HG03097 (cell line): ENCODE measurements around the gene MFNG.
"Not testable (repeated sequence)": the region's sequence is repeated elsewhere in the genome, so short reads cannot be mapped to it uniquely, and the experiment has no call there.

ENCODE experiments used
- ATAC-seq: cut with Tn5 transposase; IDR thresholded peaks from one replicate; pipeline ENCODE4 v1.9.1; 2021; ENCODE audit not compliant: unreplicated experiment, low FRiP score

MFNG gene, protein sequence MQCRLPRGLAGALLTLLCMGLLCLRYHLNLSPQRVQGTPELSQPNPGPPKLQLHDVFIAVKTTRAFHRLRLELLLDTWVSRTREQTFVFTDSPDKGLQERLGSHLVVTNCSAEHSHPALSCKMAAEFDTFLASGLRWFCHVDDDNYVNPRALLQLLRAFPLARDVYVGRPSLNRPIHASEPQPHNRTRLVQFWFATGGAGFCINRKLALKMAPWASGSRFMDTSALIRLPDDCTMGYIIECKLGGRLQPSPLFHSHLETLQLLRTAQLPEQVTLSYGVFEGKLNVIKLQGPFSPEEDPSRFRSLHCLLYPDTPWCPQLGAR

DNA sequence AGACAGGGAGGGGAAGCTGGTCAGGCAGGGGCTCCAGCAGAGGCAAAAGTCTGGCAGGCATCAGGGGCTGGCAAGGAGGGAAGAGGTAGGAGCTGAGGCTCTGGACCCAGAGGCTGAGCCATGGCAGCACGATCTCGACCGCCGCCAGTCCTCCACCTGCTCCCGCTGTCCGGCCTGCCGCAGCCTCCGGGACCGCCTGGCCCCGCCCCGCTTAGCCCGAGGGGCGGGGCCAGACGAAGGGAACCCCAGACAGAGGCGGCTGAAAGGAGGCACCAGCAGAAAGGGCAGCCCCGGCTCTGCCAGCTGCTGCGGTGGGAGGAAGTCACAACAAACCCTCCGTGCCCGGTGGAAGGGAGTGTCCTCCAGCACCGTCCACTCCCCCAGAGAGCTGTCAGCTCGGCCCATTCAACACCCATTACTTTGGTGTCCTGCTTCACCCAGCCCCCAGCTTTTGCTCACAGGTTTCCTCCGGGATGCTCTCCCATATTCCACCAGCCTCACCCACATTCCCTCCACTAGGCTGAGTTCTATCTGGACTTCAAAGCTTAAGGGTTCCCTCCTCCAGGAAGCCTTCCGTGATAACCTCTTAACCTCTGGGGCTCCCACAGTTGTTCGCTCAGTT, at the start of gene MFNG:
TSS of gene MFNG (minus strand) at position 161 of the 622 bp plus-strand sequence. CDS start 207 bp downstream, outside the sequence.
- ATAC-seq, result peak; percentile 37

DNA sequence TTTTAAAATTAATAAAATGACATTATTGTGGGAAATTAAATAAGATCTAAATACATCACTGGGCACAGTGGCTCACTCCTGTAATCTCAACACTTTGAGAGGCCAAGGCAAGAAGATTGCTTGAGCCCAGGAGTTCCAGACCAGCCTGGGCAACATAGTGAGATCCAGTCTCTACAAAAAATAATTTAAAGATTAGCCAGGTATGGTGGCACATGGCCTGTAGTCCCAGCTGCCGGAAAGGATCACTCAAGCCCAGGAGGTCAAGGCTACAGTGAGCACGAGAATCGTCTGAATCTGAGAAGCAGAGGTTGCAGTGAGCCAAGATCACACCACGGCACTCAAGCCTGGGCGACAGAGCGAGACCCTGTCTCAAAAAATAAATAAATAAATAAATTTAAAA, 49.0 kb upstream of the MFNG start:
- no peak for ATAC-seq

DNA sequence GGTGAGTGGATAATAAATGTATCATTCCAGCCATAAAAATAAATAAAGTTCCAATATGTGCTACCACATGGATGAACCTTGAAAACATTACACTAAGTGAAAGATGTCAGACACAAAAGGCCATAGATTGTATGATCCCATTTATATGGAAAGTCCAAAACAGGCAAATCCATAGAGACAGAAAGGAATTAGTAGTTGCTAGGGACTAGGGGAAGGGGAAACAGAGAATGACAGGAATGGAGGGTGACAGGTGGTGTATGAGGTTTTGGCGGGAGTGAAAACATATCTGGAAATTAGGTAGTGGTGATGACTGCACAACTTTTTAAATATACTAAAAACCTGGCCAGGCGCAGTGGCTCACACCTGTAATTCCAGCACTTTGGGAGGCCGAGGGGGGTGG, 48.3 kb upstream of the MFNG start:
- no peak for ATAC-seq

DNA sequence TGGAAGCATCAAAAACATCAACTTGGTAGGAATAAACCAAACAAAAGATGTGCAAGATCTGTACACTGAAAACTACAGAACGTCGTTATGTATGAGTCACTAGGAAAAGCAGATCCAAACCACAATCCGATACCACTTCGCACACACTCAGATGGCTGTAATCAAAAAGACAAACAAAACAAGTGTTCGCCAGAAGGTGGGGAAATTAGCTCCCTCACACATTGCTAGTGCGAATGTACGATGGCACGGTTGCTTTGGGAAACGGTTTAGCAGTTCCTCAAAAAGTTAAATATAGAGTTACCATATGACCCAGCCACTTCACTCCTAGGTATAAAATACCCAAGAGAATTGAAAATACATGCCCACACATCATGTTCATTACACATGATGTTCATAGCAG, 47.8 kb upstream of the MFNG start:
- ATAC-seq, result no peak

DNA sequence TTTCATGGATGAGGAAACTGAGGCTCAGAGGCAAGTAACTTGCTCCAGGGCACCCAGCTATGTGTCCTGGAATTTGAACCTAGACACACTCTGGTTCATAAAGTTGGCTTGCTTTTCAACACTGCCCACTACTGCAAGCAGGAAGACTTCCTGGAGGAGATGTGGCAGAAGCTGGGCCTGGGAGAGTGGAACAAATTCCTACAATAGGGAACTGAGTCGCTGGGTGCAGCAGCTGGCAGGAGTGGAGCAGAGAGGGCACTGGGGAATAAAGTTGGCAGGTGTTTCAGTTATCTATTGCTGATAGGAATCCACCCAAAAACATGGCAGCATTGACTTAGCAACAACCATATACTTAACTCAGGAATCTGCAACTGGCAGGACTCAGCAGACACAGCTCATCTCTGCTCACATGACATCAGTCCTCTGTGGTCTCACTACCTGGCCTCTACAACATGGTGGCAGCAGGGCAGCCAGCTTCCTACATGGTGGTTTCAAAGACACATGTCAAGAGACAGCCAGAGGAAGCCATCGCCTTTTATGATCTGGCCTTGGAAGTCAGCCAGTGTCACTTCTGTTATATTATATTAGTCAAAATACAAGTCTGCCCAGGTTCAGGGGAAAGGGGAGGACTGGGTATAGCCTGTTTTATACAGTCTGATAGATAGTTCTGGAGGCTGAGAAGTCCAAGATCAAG, 43.6 kb upstream of the MFNG start:
- no peak for ATAC-seq

DNA sequence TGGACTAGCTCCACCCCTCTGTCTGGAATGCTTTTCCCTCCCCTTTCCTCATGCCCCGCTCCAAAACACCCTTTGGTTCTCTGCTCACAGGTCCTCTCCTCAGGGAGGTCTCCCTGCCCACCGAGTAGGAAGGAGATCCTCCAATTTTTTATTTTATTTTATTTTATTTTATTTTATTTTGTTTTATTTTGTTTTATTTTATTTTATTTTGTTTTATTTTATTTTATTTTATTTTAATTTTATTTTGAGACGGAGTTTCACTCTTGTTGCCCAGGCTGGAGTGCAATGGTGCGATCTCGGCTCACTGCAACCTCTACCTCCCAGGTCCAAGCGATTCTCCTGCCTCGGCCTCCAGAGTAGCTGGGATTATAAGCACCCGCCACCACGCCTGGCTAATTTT, 41.8 kb upstream of the MFNG start:
- ATAC-seq, result not testable (repeated sequence)

DNA sequence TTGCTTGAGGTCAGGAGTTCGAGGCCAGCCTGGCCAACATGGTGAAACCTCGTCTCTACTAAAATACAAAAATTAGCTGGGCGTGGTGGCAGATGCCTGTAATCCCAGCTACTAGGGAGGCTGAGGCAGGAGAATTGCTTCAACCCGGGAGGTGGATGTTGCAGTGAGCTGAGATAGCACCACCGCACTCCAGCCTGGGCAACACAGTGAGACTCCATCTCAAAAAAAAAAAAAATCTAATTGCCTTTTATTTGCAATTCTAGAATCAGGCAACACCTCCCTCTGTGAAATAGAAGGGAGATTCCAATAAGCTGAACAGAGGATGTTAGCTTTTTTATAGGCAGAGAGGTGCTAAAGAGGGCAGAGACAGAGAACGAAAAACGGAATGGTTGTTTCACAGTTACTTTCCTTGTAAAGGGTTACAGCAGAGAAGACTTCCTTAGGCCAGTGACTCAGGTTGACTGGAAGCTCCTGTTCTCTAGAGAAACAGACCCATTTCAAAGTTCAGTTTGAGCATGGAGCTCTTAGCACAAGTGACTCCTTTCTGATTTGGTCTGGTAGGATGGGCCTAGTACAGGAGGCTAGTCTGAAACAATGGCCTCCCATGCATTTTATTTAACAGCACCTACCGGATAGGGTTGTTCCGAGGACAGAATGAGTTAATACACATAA, 41.0 kb upstream of the MFNG start:
- not testable (repeated sequence) for ATAC-seq

DNA sequence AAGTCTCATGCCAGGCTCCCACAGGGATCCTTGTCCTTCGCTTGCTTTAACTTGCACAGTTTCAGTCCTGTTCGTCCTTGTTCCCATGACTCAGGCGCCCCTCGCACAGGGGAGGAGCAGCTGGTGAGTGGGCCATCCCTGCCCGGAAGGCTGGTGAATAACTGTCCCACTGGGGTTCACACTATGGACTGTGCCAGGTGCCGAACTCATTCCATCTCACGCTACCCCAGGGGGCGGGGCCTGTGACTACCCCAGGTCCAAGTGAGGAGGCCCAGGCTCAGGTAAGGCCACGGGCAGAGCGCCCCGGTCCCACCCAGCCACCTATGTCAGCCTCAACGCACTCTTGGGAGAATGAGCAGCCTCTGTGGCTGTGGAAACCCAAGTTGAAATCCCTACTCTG, 40.2 kb upstream of the MFNG start:
- ATAC-seq, result no peak

DNA sequence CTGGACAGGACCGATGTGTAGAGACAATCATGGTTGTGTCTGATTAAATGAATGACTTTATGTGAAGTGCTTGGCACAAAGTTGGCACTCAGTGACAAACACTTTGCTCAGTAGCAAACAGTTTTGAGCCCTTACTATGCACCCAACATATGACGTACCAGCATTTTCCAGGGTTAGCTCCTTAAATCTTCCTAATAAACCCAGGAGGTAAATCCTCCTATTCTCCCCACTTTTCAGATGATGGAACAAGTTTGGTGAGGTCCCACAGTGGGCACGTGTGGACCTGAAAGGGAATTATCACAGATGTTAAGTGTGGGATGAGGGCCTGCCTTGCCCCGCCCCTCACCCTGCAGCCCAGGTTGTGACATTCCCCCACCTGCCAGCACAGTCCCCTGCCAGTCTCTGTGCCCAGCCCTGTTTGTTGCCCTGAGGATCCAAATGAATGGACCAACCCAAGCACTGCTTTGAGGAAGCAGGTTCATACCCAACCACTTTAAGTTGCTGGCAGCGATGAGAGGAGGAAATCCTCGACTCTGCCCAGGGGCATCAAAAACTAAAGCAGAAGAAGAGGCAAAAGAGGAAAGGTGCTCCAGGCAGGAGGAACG, 39.7 kb upstream of the MFNG start:
- ATAC-seq, result no peak

DNA sequence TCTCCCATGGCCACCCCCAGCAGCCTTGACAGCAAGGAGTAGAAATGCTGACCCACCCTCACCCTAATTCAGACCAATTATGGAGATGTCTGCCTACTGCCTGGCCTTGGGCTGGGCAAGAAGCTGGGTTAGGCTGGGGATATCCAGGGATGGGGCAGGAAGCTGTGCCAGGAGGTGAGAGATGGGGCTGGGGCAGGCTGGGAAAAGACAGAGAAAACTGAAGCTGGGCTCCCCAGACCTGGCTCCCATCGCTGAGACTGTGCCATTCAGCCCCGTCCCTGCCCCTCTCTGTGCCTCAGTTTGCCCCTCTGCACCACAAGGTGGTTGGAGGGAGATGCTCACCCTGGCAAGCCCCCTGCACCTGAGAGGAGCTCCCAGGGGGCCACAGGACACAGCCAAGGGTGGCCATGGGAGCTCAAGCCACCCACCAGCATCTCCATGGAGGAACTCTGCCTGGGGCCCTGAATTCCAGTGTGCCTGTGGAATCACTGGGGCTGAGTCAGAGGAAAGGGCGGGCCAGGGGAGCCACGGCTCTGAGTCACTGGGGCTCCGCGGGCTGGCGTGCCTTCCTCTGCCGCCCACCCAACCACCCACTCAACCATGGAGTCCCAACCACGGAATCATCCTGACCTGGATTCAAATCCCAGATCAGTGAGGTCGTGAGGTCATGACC, 39.0 kb upstream of the MFNG start:
- no peak for ATAC-seq

DNA sequence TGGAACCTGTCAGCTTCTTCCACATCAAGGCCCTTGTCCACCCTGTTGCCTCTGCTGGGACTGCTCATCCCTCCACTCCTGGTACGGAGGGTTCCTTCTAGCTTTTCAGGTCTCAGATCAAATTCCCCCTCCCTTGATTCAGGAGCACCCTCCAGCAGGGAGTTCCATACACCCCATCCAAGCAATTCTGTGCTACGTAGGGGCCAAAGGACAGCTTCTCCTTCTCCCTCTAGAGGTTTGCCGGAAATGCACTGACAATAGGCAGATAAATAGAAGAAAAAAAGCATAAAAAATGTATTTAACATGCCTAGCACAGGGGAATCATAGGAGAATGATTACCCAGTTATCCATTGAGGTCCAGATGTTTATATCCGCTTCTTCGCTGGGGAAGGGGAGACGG, 36.3 kb upstream of the MFNG start:
- no peak for ATAC-seq

DNA sequence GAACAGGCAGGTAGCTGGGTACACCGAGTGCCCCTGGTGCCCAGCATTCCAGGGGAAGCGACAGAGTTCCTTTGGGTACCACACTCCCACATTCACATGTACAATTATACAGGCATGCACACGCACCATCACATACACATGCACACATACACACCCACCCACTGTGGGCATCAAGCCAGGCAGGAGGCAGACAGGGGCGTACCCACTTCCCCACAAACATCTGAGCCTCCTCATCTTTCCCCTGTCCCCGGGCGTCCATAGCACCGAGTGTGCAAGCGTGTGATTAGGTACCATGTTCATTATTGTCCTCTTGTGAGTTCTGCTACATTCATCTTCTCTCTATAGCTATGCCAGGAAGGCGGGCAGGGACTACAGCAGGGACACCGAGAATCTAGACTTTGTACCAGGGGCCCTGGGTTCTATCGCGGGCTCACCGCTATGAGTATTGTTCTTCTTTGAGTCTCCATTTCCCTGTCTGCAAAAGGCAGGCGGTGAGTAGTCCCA, 35.1 kb upstream of the MFNG start:
- no peak for ATAC-seq

DNA sequence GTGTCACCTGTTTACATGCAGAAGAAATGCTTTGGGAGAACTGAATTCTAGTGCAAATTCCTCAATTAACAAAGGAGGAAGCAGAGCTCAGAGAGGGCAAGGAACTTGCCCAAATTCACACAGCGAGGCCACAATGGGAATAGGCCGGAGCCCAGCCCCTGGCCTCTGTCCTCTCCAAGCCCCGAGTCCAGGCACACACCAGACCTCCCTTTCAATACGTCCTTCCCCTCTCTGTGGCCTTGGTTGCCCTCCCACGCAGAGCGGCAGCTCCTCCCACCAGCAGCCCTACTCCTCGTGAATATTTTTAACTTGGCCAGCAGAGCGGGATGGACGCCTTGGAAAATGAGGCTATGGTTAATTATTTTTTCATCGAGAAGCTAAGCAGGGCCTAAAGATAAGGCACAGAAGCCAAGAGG, 34.6 kb upstream of the MFNG start:
- no peak for ATAC-seq

DNA sequence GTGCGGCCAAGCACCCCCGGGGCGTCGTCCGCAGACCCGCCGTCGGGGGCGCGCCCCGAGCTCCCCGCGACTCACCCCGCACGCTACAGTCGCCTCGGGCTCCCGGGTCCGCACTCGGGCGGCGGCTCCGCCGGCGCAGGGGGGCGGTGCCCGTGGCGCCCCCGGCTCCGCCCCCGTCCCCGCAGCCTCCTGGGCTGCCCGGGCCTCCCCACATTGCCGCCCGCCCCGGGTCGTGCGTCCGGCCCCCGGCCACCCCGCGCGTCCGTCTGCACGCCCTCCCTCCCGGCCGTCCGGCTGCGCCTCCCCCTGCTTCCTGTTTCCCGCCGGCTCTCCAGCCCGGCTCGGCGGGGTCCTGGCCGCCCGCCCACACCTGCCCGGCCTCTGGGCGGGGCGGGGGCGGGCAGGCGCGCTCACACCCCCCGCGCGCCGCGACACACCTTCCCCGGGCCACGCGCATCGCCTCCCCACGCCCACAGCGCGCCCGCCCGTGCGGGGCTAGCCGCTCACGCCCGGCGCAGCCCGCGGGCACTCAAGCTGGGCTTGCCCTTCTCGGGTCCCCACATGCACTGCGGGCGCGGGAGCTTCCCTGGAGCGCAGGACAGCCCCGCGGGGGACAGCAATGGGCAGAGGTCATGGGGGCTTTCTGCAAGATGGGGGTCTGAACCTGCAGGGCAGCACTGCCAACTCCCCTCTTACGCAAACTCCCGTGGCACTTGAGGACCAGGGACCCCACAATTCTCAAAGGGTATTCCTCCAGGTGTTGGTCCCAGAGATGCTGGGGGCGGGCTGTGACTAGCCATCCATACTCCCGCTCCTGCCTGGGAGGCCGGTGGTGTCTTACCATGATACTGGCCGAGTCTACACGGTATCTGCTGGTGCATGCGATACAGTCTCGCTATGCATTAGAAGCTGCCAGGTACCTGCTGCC, 33.3 kb upstream of the MFNG start, which contains the start of gene CARD10:
TSS of gene CARD10 (minus strand) at position 148 of the 928 bp plus-strand sequence. CDS start 215 bp downstream, outside the sequence.
- ATAC-seq, result no peak

DNA sequence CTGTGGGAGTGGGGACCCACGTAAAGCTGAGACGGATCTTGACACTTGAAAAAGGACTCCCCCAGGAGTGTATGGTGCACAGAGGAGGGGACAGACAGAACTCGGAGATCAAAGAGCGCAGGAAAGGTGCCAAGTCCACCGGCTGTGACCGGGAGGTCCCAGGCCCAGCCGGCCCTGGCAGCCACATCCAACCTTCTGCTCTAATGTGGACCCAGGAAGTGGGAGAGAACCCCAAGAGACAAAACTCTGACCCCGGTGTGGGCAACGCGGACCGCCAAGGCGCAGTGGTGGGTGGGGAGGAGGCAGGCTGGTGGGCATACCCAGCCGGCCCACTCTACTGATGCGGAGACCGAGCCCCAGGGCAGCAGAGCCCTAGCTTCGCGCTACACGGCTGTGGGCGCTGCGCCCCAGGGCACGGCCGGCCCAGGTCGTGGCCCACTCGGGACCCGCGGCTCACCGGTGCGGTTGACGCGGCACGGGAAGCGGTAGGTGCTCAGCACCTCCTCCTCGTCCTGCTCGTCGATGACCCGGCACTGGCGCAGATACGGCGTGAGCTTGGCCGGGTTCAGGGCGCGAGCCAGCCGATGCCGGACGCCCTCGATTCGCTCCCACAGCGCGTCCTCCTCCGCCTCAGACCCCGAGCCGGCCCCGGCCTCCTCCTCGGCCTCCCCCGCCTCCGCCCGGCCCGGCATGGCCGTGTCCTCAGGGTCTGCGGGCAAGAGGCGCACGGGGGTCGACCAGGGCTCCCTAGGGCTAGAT, 32.5 kb upstream of the MFNG start:
- ATAC-seq, result no peak

DNA sequence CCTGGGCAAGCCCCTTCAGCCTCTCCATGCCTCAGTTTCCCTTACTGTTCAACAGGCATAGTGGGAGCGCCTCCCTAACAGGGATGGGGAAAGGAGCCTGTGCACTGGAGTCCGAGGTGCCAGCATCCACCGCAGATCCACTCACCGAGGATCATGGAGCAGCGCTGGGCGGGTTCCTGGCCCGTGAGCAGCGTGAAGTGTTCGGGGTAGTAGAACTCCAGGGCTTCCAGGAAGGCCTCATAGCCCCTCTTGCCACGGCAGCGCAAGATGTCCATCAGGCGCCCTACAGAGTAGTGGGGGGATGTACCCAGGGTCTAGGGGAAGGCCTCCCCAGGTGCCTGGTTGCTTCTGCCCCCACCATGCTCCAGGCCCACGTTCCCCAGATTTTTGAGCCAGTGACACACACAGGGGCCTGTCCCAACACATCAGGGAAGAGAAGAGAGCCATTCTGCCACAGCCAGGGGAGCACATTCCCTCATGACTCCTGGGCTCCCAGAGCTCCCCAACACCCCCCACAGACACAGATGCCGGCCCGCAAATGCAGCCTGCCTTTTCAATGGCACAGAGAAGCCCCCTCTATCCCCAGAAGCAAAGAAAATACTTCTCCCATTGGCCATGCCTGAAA, 31.8 kb upstream of the MFNG start:
- ATAC-seq, result no peak

DNA sequence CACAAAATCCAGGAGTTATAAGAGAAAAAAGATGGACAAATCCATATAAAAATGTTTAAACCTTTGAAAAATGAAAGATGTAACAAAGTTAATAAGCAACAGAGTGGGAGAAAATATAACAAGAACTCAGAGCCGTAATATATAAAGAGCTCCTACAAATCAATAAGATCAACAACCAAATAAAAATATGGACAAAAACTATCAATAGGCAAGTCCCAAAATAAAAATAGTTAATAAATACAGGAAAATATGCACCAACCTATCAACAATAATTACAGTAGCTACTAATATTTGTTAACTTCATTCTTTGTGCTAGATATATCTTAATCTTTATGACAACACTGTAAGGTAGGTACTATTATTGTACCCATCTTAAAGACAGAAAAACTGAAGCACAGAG, 30.3 kb upstream of the MFNG start:
- no peak for ATAC-seq

DNA sequence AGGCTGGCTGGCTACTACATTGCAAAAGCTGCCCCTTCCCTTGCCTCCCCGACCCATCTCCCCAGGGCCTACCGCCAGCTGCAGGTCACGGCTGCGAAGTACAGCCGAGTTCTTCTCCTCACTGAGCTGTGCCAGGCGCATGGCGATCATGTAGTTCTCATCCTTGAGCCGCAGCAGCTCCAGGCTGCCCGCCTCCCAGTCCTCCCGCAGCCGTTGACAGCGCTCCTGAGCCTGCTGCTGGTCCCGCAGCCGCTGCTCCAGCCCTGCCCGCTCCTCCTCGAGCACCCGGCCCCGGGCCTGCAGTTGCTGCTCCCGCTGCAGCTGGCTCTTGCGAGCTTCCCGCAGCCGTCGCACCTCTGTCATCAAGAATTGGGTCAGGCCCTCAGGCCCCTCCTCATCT, 29.7 kb upstream of the MFNG start:
- no peak for ATAC-seq
